ENCODE results near the gene CDK12. TPM values are rescaled to one million over a fixed set of nuclear protein-coding genes. Genes with fewer than 3 reads are reported as not detected.

CDK12 gene
- total and polyA plus RNA-seq, 10 of the 15 experiments (the other 5 are each of a cell fraction or from before 2014, with no cell fraction given): 3.2 to 55.1 (median 31.9) TPM

GRCh38 chr17:39529455-39529854 lies 68.2 kb downstream of the CDK12 start:
- POLR2A ChIA-PET: no interaction called here
- CTCF ChIA-PET: interaction anchor here (0.7 kb wide), 1 partner anchor 17 kb away, joined by 3 read pairs; no protein-coding TSS in a partner anchor
- Histone ChIP-seq H4K20me1 (ENCODE audit: control insufficient read depth, insufficient read depth) (no peaks in the 10 kb centered on the region), H3K9me3 (replicated peaks; ENCODE audit: control insufficient read depth, insufficient read depth, low read length) (no peaks in the 10 kb centered on the region), H3K4me3 (no peak overlapping the region), H3K9ac (ENCODE audit: control insufficient read depth, insufficient read depth, low read length) (no peak overlapping the region), H2AFZ (ENCODE audit: control insufficient read depth, low read depth, low read length) (no peak overlapping the region), H3K36me3 (ENCODE audit: control insufficient read depth in 2 of 2, insufficient read depth in 2 of 2, low read length in 1 of 2) (peaks cover 19 to 42% of the 10 kb centered on the region in 2 experiments), H3K27me3 (replicated peaks in 1 of 2; ENCODE audit: control insufficient read depth in 2 of 2, insufficient read depth in 2 of 2, low read length in 1 of 2) (no peaks in the 10 kb centered on the region), H3K4me2 (ENCODE audit: control insufficient read depth, insufficient read depth) (no peak overlapping the region), H3K79me2 (ENCODE audit: control insufficient read depth, insufficient read depth, low read length) (no peaks in the 10 kb centered on the region), H3K27ac (ENCODE audit: control insufficient read depth, insufficient read depth) (no peak overlapping the region), H3K4me1 (ENCODE audit: control insufficient read depth, insufficient read depth, low read length) (no peaks in the 10 kb centered on the region)
- BruUV-seq (replicated peaks): no TSS peak
- RAD21 ChIA-PET (ENCODE audit: unreplicated experiment): no interaction called here
- in situ Hi-C loops (cut with MboI): no loop called here
- FAIRE-seq: no peak
- ATAC-seq: no peak
- 79% methylated on average over 2 of the region's 2 CpGs for WGBS (ENCODE audit: insufficient coverage, insufficient replicate concordance, low lambda C conversion rate, missing lambda C conversion rate)
- SMC1A ChIA-PET (ENCODE audit: uncharacterized antibody, unreplicated experiment): interaction anchor here (1.2 kb wide), 1 partner anchor 16 kb away, joined by 3 read pairs; no protein-coding TSS in a partner anchor
- DNase-seq (ENCODE audit: low read depth, low spot score): no peak
- intact Hi-C loops (cut with micrococcal nuclease; ENCODE audit: unreplicated experiment): no loop called here
- TF ChIP-seq IRF3 (IDR thresholded peaks at IDR 0.05) (no peak), BCL3 (IDR thresholded peaks at IDR 0.05; ENCODE audit: borderline replicate concordance, insufficient read depth, low read depth, low read length, poor library complexity, severe bottlenecking) (no peak), MTA2 (IDR thresholded peaks at IDR 0.05; ENCODE audit: low read depth) (no peak), SUPT20H (IDR thresholded peaks at IDR 0.05; ENCODE audit: borderline replicate concordance, control insufficient read depth, low read depth, low read length) (no peak), ATF2 (IDR thresholded peaks at IDR 0.05; ENCODE audit: low read length) (no peak), POLR2A (IDR thresholded peaks at IDR 0.05; ENCODE audit: low read depth, low read length) (no peak), ZZZ3 (IDR thresholded peaks at IDR 0.05; ENCODE audit: control insufficient read depth, insufficient read length, low read depth) (no peak), USF1 (IDR thresholded peaks at IDR 0.05; ENCODE audit: borderline replicate concordance, extremely low read length, insufficient read depth, low read depth, low read length) (no peak), SMAD5 (IDR thresholded peaks at IDR 0.05; ENCODE audit: low read depth) (no peak), ZNF24 (IDR thresholded peaks at IDR 0.05) (no peak), ZNF207 (IDR thresholded peaks at IDR 0.05; ENCODE audit: borderline replicate concordance) (no peak), SREBF2 (IDR thresholded peaks at IDR 0.05; ENCODE audit: low read length) (no peak)

All from GM12878 (cell line).